Panc1 (cell line): Measurements from ENCODE around the gene PPM1H.

Experiments used
- CTCF ChIP-seq: fragments of 450-650 bp; IDR thresholded peaks from 2 replicates; pipeline ENCODE4 v1.5.1; 2017; ENCODE audit warnings: mild to moderate bottlenecking
- REST ChIP-seq, 2 experiments: IDR thresholded peaks; 2 replicates each; pipeline ENCODE4 v1.6.1; 2011 to 2012; ENCODE audit warnings: low read depth in 2 of 2, control low read depth in 1 of 2, low read length in 1 of 2, mild to moderate bottlenecking in 1 of 2, moderate library complexity in 1 of 2; ENCODE audit not compliant: insufficient read depth in 1 of 2

GRCh38 chr12:62787023-62787422 lies 147.9 kb downstream of the PPM1H start:
- TF ChIP-seq REST (IDR thresholded peaks at IDR 0.05; ENCODE audit: insufficient read depth in 1 of 2, low read depth in 2 of 2, low read length in 1 of 2): no peak
- TF ChIP-seq CTCF: no peak
